B cell (primary cell): ENCODE results near the gene ACSS1. TPM values are rescaled to one million over a fixed set of nuclear protein-coding genes. Genes with fewer than 3 reads are reported as not detected.

Experiments used
- ATAC-seq: fragments of 200-7000 bp; cut with Tn5 transposase; one replicate; pipeline ENCODE4 v1.10.0; 2021; ENCODE audit warnings: low read depth, mild to moderate bottlenecking, moderate number of reproducible peaks, moderate library complexity
- CTCF ChIA-PET: fragments of 350-600 bp; sonication (Branson Sonifier 250); formaldehyde crosslinking; loops from one replicate; lab custom pipeline; 2021; ENCODE audit warnings: antibody characterized with exemption, inconsistent platforms; lab: Charles Lee
- POLR2A ChIA-PET: fragments of 350-600 bp; sonication (Branson Sonifier 250); formaldehyde crosslinking; loops from one replicate; lab custom pipeline; 2021; ENCODE audit warnings: antibody characterized with exemption; lab: Charles Lee
- DNase-seq: peaks from one replicate; pipeline ENCODE4 v3.0.0; 2013
- H2AFZ ChIP-seq: 2 replicates; pipeline ENCODE4 v1.6.1; 2012; ENCODE audit warnings: mild to moderate bottlenecking, low read depth, low read length; ENCODE audit not compliant: insufficient read depth, poor library complexity, severe bottlenecking
- H3K27ac ChIP-seq, 2 donors: 1 replicate in 1 of 2; 2 replicates in 1 of 2; pipeline ENCODE4 v1.5.1; 2012 to 2013; ENCODE audit warnings: low read length in 2 of 2, mild to moderate bottlenecking in 2 of 2, moderate library complexity in 1 of 2
- H3K27me3 ChIP-seq, 4 experiments: fragments of 200-600 bp in 1 of 4; sonication (generic) in 1 of 4; replicated peaks in 1 of 4; 1 replicate in 2 of 4; 2 replicates in 2 of 4; pipeline versions ENCODE4 v1.6.1 to v1.7.0; 2013 to 2016; ENCODE audit warnings: low read length in 3 of 4, mild to moderate bottlenecking in 2 of 4, mixed read lengths in 1 of 4, moderate library complexity in 1 of 4; ENCODE audit not compliant: insufficient read depth in 4 of 4, control insufficient read depth in 3 of 4; ENCODE audit errors: control extremely low read depth in 1 of 4
- H3K36me3 ChIP-seq, 2 experiments: replicated peaks in 1 of 2; 1 replicate in 1 of 2; 2 replicates in 1 of 2; pipeline versions ENCODE4 v1.6.1 to v1.7.1; 2013; ENCODE audit warnings: low read length in 1 of 2; ENCODE audit not compliant: insufficient read depth in 2 of 2, control insufficient read depth in 1 of 2; ENCODE audit errors: control extremely low read depth in 1 of 2, extremely low read depth in 1 of 2
- H3K4me1 ChIP-seq, 2 donors: fragments of 200-600 bp in 1 of 2; sonication (generic) in 1 of 2; 1 replicate in 1 of 2; 2 replicates in 1 of 2; pipeline versions ENCODE4 v1.5.1 to v1.6.1; 2013 to 2017; ENCODE audit warnings: low read length in 2 of 2; ENCODE audit not compliant: control insufficient read depth in 2 of 2, insufficient read depth in 2 of 2
- H3K4me2 ChIP-seq: replicated peaks from 2 replicates; pipeline ENCODE3; 2012; ENCODE audit warnings: mild to moderate bottlenecking, low read depth, low read length; ENCODE audit not compliant: poor library complexity, severe bottlenecking
- H3K4me3 ChIP-seq, 5 experiments: fragments of 200-600 bp in 1 of 5; sonication (generic) in 1 of 5; 1 replicate in 3 of 5; 2 replicates in 2 of 5; pipeline versions ENCODE4 v1.5.1 to v1.7.0; 2011 to 2016; ENCODE audit warnings: low read length in 4 of 5, mild to moderate bottlenecking in 4 of 5, low read depth in 2 of 5, control low read depth in 1 of 5, moderate library complexity in 1 of 5; ENCODE audit not compliant: insufficient read depth in 1 of 5; ENCODE audit errors: control extremely low read depth in 1 of 5, extremely low read depth in 1 of 5
- H3K79me2 ChIP-seq: fragments of 200-600 bp; sonication (generic); one replicate; pipeline ENCODE4 v1.6.0; 2016; ENCODE audit warnings: low read length; ENCODE audit not compliant: control insufficient read depth, insufficient read depth
- H3K9ac ChIP-seq: fragments of 200-600 bp; sonication (generic); 2 replicates; pipeline ENCODE4 v1.6.1; 2017; ENCODE audit warnings: mild to moderate bottlenecking, low read length, moderate library complexity
- H3K9me3 ChIP-seq, 3 donors: one replicate each; pipeline versions ENCODE4 v1.6.1 to v1.7.1; 2013; ENCODE audit warnings: low read length in 2 of 3; ENCODE audit not compliant: control insufficient read depth in 2 of 3, insufficient read depth in 1 of 3; ENCODE audit errors: control extremely low read depth in 1 of 3
- H4K20me1 ChIP-seq: 2 replicates; pipeline ENCODE4 v1.6.0; 2012; ENCODE audit warnings: mild to moderate bottlenecking, low read length; ENCODE audit not compliant: insufficient read depth, control insufficient read depth, poor library complexity, severe bottlenecking
- H3K27ac Mint-ChIP-seq: one replicate; pipeline ENCODE4 v1.8.0; 2021; ENCODE audit warnings: mixed read lengths
- H3K27me3 Mint-ChIP-seq: one replicate; pipeline ENCODE4 v1.8.0; 2021; ENCODE audit warnings: mixed read lengths
- H3K4me1 Mint-ChIP-seq: one replicate; pipeline ENCODE4 v1.8.0; 2021; ENCODE audit warnings: mixed read lengths
- H3K4me3 Mint-ChIP-seq: one replicate; pipeline ENCODE4 v1.8.0; 2021; ENCODE audit warnings: mixed read lengths
- H3K9me3 Mint-ChIP-seq: one replicate; pipeline ENCODE4 v1.8.0; 2022; ENCODE audit warnings: mixed read lengths; ENCODE audit not compliant: insufficient read depth
- CTCF ChIP-seq: fragments of 200-600 bp; IDR thresholded peaks from one replicate; pipeline ENCODE4 v1.8.0; 2022; ENCODE audit warnings: antibody characterized with exemption, mild to moderate bottlenecking
- EZH2 ChIP-seq: IDR thresholded peaks from 2 replicates; pipeline ENCODE4 v1.6.1; 2012; ENCODE audit warnings: borderline replicate concordance, low read depth, mild to moderate bottlenecking, moderate library complexity, low read length; ENCODE audit not compliant: insufficient read depth, poor library complexity, severe bottlenecking
- WGBS: methylation state at CpG from one replicate; pipeline ENCODE4 v1.1.5; 2013; ENCODE audit warnings: missing lambda C conversion rate; ENCODE audit not compliant: insufficient coverage; 5-methylcytosine and 5-hydroxymethylcytosine counted together
- intact Hi-C: fragments of 100-400 bp; cut with micrococcal nuclease; formaldehyde crosslinking; loops from one replicate; pipeline ENCODE4 v1.10.0; 2022
- polyA plus RNA-seq: library from polyadenylated mRNA; depleted of rRNA; stranded (reverse); fragments of >200 nt; gene quantifications from 2 replicates; pipeline ENCODE4 v1.2.3, GENCODE V29; 2012
- total RNA-seq, 2 donors: library from RNA; stranded (reverse); fragments of 120-200 nt in 1 of 2; gene quantifications; 1 replicate in 1 of 2; 2 replicates in 1 of 2; pipeline versions ENCODE4 v1.2.3 to v1.2.4, GENCODE V29; 2013 to 2022

Gene ACSS1
- total and polyA plus RNA-seq, 2 donors (not counting 1 experiment from before 2014, with no cell fraction given), result 82.7 to 95.5 TPM

- no peak for TF ChIP-seq CTCF
- no peak for TF ChIP-seq EZH2
- Histone ChIP-seq H3K27ac (no peak overlapping the region), H3K79me2 (peaks cover 21% of the 10 kb centered on the region), H3K36me3 (peaks cover 0 to 89% of the 10 kb centered on the region in 2 experiments), H4K20me1 (peaks cover 69% of the 10 kb centered on the region), H3K4me1 (no peaks in the 10 kb centered on the region), H3K4me2 (no peak overlapping the region), H3K4me3 (no peak overlapping the region), H3K27me3 (no peaks in the 10 kb centered on the region), H3K9me3 (no peaks in the 10 kb centered on the region), H3K9ac (no peak overlapping the region), H2AFZ (no peak overlapping the region)
- H3K4me1 Mint-ChIP-seq, result peaks cover 7% of the 10 kb centered on the region
- no peak overlapping the region for H3K4me3 Mint-ChIP-seq
- WGBS, result 96% methylated on average over 23 of the region's 25 CpGs
- ChIA-PET CTCF (no interaction called here), POLR2A (no interaction called here)
- H3K27me3 Mint-ChIP-seq, result no peaks in the 10 kb centered on the region
- H3K9me3 Mint-ChIP-seq, result no peaks in the 10 kb centered on the region
- intact Hi-C loops, result no loop called here
- ATAC-seq (no peak), DNase-seq (no peak)
- H3K27ac Mint-ChIP-seq, result no peak overlapping the region
Measured at GRCh38 chr20:25013478-25014380, 44.2 kb downstream of the ACSS1 start.

- Histone ChIP-seq H3K36me3 (peaks cover 0 to 94% of the 10 kb centered on the region in 2 experiments), H3K4me2 (no peak overlapping the region), H3K4me1 (no peaks in the 10 kb centered on the region), H3K4me3 (no peak overlapping the region), H3K79me2 (peaks cover 12% of the 10 kb centered on the region), H3K27ac (no peak overlapping the region), H2AFZ (no peak overlapping the region), H3K27me3 (no peaks in the 10 kb centered on the region), H4K20me1 (peaks cover 67% of the 10 kb centered on the region), H3K9ac (no peak overlapping the region), H3K9me3 (no peaks in the 10 kb centered on the region)
- no peak for DNase-seq
- TF ChIP-seq EZH2 (no peak), CTCF (no peak)
- Mint-ChIP-seq H3K4me1 (peaks cover 7% of the 10 kb centered on the region), H3K9me3 (no peaks in the 10 kb centered on the region), H3K27ac (no peak overlapping the region), H3K4me3 (no peak overlapping the region), H3K27me3 (no peaks in the 10 kb centered on the region)
- ATAC-seq, result no peak
- WGBS, result 97% methylated on average over 21 of the region's 21 CpGs
- intact Hi-C loops, result no loop called here
- CTCF ChIA-PET, result no interaction called here
- POLR2A ChIA-PET, result no interaction called here
Measured at GRCh38 chr20:25012616-25013189, 45.2 kb downstream of the ACSS1 start.
